HG02571 (cell line): ENCODE results near the gene RRP36.

ENCODE experiments used
- ATAC-seq: cut with Tn5 transposase; IDR thresholded peaks from one replicate; pipeline ENCODE4 v1.9.1; 2021; ENCODE audit warnings: mild to moderate bottlenecking, moderate library complexity; ENCODE audit not compliant: unreplicated experiment

RRP36 gene

GRCh38 chr6:43006251-43006650 is 15.2 kb upstream of the RRP36 start:
- no peak for ATAC-seq

GRCh38 chr6:43007126-43007525 is 14.3 kb upstream of the RRP36 start:
- no peak for ATAC-seq

- ATAC-seq: no peak
These were observed 12.3 kb upstream of the RRP36 start for GRCh38 chr6:43009124-43009523.

- no peak for ATAC-seq
These were observed 10.2 kb upstream of the RRP36 start for GRCh38 chr6:43011207-43011606.

GRCh38 chr6:43012364-43012763 is 9.1 kb upstream of the RRP36 start:
- no peak for ATAC-seq

- ATAC-seq: no peak
These were observed 8.2 kb upstream of the RRP36 start for GRCh38 chr6:43013097-43013842.

GRCh38 chr6:43013843-43014433 is 7.5 kb upstream of the RRP36 start, which contains the start of the genes KLHDC3 and MEA1:
Gene KLHDC3, plus strand, starts transcription at chr6:43014249. Its CDS starts 2,944 bp downstream, at chr6:43017193.
Gene MEA1, minus strand, starts transcription at chr6:43013946. Its CDS starts 133 bp downstream, at chr6:43013813.
- peak; percentile 91 for ATAC-seq

- ATAC-seq: no peak
These were observed 7.0 kb upstream of the RRP36 start for GRCh38 chr6:43014434-43014909.

GRCh38 chr6:43016176-43016942 is 5.1 kb upstream of the RRP36 start:
- no peak for ATAC-seq

GRCh38 chr6:43016943-43017334 is 4.5 kb upstream of the RRP36 start:
- ATAC-seq: no peak

GRCh38 chr6:43019152-43019551 is 2.3 kb upstream of the RRP36 start:
- ATAC-seq: no peak

- ATAC-seq: no peak
These were observed 1.2 kb upstream of the RRP36 start for GRCh38 chr6:43020052-43020705.

- ATAC-seq: no peak
These were observed 576 bp upstream of the RRP36 start for GRCh38 chr6:43020847-43021246.

GRCh38 chr6:43024436-43024835 is 3.0 kb downstream of the RRP36 start:
- no peak for ATAC-seq

- no peak for ATAC-seq
These were observed 4.9 kb downstream of the RRP36 start for GRCh38 chr6:43026365-43026764.

- ATAC-seq: no peak
These were observed 7.7 kb downstream of the RRP36 start for GRCh38 chr6:43029120-43029519.

GRCh38 chr6:43032326-43032725 is 10.9 kb downstream of the RRP36 start:
- no peak for ATAC-seq

GRCh38 chr6:43033496-43034189 is 12.2 kb downstream of the RRP36 start:
- ATAC-seq: no peak

GRCh38 chr6:43034190-43034525 is 12.7 kb downstream of the RRP36 start:
- no peak for ATAC-seq

GRCh38 chr6:43035495-43036194 is 14.2 kb downstream of the RRP36 start:
- ATAC-seq: no peak
